Neural crest cell (in vitro differentiated cells): ENCODE results near the gene GTPBP2. TPM values are rescaled to one million over a fixed set of nuclear protein-coding genes. Genes with fewer than 3 reads are reported as not detected.
A peak's percentile ranks its signal among the peaks of the same experiment; 100 is the strongest.
"Not testable (repeated sequence)": the region's sequence is repeated elsewhere in the genome, so short reads cannot be mapped to it uniquely, and the experiment has no call there.

ENCODE experiments used
- DNase-seq: peaks from one replicate; pipeline ENCODE4 v3.0.0; 2021; ENCODE audit warnings: low read depth, mixed read lengths, low spot score
- H3K27ac Mint-ChIP-seq: one replicate; pipeline ENCODE4 v1.8.0; 2021; ENCODE audit warnings: mild to moderate bottlenecking, mixed read lengths; ENCODE audit not compliant: unreplicated experiment
- H3K27me3 Mint-ChIP-seq: 2 replicates; pipeline ENCODE4 v1.8.0; 2021; ENCODE audit warnings: low read depth, mild to moderate bottlenecking, mixed read lengths
- H3K36me3 Mint-ChIP-seq: 2 replicates; pipeline ENCODE4 v1.8.0; 2021; ENCODE audit warnings: low read depth, mild to moderate bottlenecking, mixed read lengths
- H3K4me1 Mint-ChIP-seq: 2 replicates; pipeline ENCODE4 v1.8.0; 2021; ENCODE audit warnings: mixed read lengths
- H3K4me3 Mint-ChIP-seq: one replicate; pipeline ENCODE4 v1.8.0; 2021; ENCODE audit warnings: mild to moderate bottlenecking, mixed read lengths
- H3K9me3 Mint-ChIP-seq: 2 replicates; pipeline ENCODE4 v1.8.0; 2021; ENCODE audit warnings: mixed read lengths
- total RNA-seq: library from RNA; stranded (reverse); gene quantifications from 2 replicates; pipeline ENCODE4 v1.2.1, GENCODE V29; 2021
- TF ChIP-seq, protein P1 (sequence below): fragments of 200-600 bp; sonication (generic); conservative IDR thresholded peaks from 2 replicates; pipeline ENCODE4 v1.5.0; 2021; ENCODE audit warnings: antibody characterized with exemption, mild to moderate bottlenecking

The GTPBP2 gene
- total RNA-seq, 1 donor from 2014 or later, result 70.0 TPM

DNA sequence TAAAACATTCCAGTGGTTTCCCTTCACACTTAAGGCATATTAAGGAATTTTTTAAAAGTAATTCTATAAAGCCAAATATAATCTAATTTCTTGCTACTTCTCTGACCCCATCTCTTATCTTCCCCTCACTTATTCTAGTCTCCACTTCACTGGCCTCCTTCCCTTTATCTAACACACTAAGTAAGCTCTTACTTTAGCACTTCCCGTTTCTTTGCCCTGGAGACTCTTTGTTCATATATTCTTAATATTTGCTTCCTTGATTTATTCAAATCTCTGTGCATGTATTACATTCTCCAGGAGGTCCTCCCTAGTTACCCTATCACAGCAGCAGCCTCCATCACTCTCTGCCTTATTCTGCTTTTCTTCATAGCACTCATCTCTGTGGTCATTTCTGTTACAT, 20.3 kb downstream of the GTPBP2 start:
- H3K36me3 Mint-ChIP-seq, result peaks cover 2% of the 10 kb centered on the region
- no peaks in the 10 kb centered on the region for H3K9me3 Mint-ChIP-seq
- no peak overlapping the region for H3K27ac Mint-ChIP-seq
- no peak for DNase-seq
- TF ChIP-seq, protein P1, sequence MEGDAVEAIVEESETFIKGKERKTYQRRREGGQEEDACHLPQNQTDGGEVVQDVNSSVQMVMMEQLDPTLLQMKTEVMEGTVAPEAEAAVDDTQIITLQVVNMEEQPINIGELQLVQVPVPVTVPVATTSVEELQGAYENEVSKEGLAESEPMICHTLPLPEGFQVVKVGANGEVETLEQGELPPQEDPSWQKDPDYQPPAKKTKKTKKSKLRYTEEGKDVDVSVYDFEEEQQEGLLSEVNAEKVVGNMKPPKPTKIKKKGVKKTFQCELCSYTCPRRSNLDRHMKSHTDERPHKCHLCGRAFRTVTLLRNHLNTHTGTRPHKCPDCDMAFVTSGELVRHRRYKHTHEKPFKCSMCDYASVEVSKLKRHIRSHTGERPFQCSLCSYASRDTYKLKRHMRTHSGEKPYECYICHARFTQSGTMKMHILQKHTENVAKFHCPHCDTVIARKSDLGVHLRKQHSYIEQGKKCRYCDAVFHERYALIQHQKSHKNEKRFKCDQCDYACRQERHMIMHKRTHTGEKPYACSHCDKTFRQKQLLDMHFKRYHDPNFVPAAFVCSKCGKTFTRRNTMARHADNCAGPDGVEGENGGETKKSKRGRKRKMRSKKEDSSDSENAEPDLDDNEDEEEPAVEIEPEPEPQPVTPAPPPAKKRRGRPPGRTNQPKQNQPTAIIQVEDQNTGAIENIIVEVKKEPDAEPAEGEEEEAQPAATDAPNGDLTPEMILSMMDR, result no peak
- no peaks in the 10 kb centered on the region for H3K27me3 Mint-ChIP-seq
- H3K4me3 Mint-ChIP-seq, result no peak overlapping the region
- H3K4me1 Mint-ChIP-seq, result no peaks in the 10 kb centered on the region

DNA sequence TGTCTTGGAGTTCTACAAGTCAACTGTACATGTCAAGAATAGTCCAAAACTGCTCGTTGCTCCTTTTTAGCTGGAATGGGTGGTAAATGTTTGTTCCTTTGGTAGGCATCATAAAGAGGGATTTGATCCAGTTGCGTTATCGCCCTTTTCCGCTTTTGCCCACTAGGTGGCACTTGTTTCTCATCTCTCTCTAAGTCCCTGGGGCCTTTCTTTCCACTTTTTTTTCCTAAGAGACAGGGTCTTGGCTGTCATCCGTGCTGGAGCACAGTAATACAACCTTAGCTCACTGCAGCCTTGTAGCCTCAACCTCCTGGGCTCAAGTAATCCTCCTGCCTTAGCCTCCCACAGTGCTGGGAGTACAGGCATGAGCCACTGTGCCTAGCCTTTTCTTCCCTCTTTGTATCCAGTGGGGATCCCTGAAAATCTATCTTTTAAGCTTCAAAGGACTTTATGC, 20.7 kb downstream of the GTPBP2 start:
- Mint-ChIP-seq H3K36me3 (peaks cover 2% of the 10 kb centered on the region), H3K4me3 (no peak overlapping the region), H3K27ac (no peak overlapping the region), H3K27me3 (no peaks in the 10 kb centered on the region), H3K9me3 (no peaks in the 10 kb centered on the region), H3K4me1 (no peaks in the 10 kb centered on the region)
- DNase-seq, result peak; percentile 76
- TF ChIP-seq, protein P1, result peak; percentile 90

DNA sequence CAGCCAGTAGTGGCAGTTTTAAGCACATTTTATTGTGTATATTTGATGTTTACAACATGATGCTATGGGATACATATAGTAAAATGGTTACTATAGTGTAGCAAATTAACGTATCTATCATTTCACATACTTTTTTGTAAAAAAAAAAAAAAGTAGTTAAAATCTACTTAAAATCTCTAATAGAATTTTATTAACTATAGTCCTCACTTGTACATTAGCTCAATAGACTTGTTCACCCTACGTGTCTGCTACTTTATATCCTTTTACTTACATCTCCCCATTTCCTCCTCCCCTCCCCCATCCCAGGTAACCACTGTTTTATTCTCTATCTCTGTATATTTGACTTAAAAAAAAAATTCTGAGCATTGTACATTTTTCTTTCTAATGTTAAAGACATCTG, 23.0 kb downstream of the GTPBP2 start:
- H3K27ac Mint-ChIP-seq, result no peak overlapping the region
- TF ChIP-seq, protein P1, result no peak
- no peaks in the 10 kb centered on the region for H3K9me3 Mint-ChIP-seq
- H3K4me1 Mint-ChIP-seq, result no peaks in the 10 kb centered on the region
- DNase-seq, result no peak
- peaks cover 2% of the 10 kb centered on the region for H3K36me3 Mint-ChIP-seq
- H3K27me3 Mint-ChIP-seq, result no peaks in the 10 kb centered on the region
- H3K4me3 Mint-ChIP-seq, result no peak overlapping the region

DNA sequence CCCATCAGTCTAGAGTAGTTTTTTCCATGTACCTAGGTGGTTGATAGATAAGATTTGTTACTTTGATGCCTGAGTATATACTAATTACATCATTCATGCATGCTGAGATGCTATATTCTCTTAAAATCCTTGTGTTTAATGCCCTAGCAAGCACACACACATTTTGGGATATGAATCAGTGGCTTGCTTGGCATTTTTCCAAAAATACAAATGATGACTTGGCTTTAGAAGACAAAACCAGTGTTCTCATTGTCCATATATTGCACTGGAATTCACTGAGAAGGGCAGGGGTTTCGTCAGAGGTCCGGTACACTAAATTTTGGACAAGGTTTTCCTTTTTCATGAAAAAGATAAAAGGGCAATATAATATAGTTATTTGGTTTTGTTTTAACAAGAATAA, 24.9 kb downstream of the GTPBP2 start:
- Mint-ChIP-seq H3K27me3 (no peaks in the 10 kb centered on the region), H3K9me3 (no peaks in the 10 kb centered on the region), H3K4me3 (no peak overlapping the region), H3K27ac (no peak overlapping the region), H3K4me1 (no peaks in the 10 kb centered on the region), H3K36me3 (peaks cover 2% of the 10 kb centered on the region)
- TF ChIP-seq, protein P1, result no peak
- DNase-seq, result no peak

DNA sequence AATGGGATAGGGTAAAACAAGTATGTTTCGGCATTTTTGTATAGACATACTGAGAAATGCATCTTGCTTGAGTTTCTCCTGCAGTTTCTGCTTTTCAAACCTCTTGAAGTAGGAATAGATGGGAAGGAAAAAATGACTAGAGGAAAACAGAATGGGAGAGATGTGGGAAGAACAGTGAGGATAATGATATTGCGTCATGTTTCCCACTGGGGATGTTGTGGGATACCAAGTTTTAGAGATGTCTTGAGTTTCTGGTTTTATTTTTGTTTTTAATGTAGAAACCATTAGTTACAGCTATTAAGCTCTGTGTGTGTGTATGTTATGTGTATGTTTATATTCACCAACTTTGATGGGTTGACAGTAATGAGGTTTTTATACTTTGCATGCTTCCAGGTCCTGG, 28.5 kb downstream of the GTPBP2 start:
- Mint-ChIP-seq H3K9me3 (no peaks in the 10 kb centered on the region), H3K4me1 (no peaks in the 10 kb centered on the region), H3K27ac (no peak overlapping the region), H3K27me3 (no peaks in the 10 kb centered on the region), H3K36me3 (no peaks in the 10 kb centered on the region), H3K4me3 (no peak overlapping the region)
- DNase-seq, result no peak
- TF ChIP-seq, protein P1, result no peak

DNA sequence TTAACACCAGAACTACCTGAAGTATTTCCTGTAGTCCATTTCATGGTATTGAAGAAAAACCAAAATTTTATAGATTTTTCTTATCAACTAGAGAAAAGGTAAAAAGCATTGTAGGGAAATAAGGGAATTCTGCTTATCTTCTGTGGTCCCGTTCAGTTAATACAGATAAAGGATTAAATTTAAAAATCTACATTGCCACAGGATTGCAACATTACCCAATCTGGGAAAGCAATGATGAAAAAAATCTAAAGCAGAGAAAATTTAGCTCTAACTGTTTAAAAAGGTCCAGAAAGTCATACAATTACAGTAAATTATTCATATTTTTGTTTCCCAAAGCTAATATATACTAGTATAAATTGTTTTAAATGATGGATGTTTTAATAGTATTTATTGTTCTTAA, 35.1 kb downstream of the GTPBP2 start:
- H3K9me3 Mint-ChIP-seq, result no peaks in the 10 kb centered on the region
- DNase-seq, result no peak
- H3K27me3 Mint-ChIP-seq, result no peaks in the 10 kb centered on the region
- TF ChIP-seq, protein P1, result no peak
- H3K36me3 Mint-ChIP-seq, result peaks cover 4% of the 10 kb centered on the region
- H3K4me1 Mint-ChIP-seq, result no peaks in the 10 kb centered on the region
- no peak overlapping the region for H3K4me3 Mint-ChIP-seq
- no peak overlapping the region for H3K27ac Mint-ChIP-seq

DNA sequence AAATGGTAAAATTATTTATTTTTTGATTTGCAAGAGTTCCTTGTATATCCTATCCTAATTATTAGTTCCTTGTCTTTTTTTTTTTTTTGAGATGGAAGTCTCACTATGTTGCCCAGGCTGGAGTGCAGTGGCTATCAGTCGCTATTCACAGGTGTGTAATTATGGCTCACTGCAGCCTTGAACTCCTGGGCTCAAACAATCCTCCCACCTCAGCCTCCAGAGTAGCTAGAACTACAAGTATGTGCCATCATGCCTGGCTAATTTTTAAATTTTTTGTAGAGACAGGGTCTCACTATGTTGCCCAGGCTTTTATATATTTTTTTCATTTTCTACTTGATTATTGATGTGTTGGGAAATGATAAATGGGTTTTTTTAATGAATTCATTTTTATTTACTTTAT, 39.5 kb downstream of the GTPBP2 start:
- not testable (repeated sequence) for H3K4me1 Mint-ChIP-seq, H3K27ac Mint-ChIP-seq, H3K9me3 Mint-ChIP-seq, H3K36me3 Mint-ChIP-seq, DNase-seq, H3K4me3 Mint-ChIP-seq, H3K27me3 Mint-ChIP-seq
